MG63 (cell line): ENCODE results near the gene C5. TPM values are rescaled to one million over a fixed set of nuclear protein-coding genes. Genes with fewer than 3 reads are reported as not detected.

Experiments
- total RNA-seq: library from RNA; depleted of rRNA; stranded (reverse); fragments of >200 nt; shearing (Covaris generic); gene quantifications from 2 replicates; pipeline ENCODE4 v1.2.3, GENCODE V29; 2014; ENCODE audit warnings: low replicate concordance; rRNA removed

The C5 gene
- total RNA-seq, 1 experiment from 2014 or later = 2.4 TPM

Other genes starting within 250 kb of the C5 start
- gene PSMD5, start 207.4 kb downstream of the C5 start, total RNA-seq = 20.4 and 29.1 TPM in 2 replicates
- 51.5 and 76.6 TPM in 2 replicates for gene PHF19, start 173.1 kb downstream of the C5 start, total RNA-seq
- 0.67 and 0.79 TPM in 2 replicates for gene TRAF1, start 123.5 kb downstream of the C5 start, total RNA-seq
- gene CNTRL, start 24.7 kb upstream of the C5 start, total RNA-seq = 0.72 and 2.5 TPM in 2 replicates
- gene RAB14, start 151.6 kb upstream of the C5 start, total RNA-seq = 43.3 and 58.4 TPM in 2 replicates
- gene GSN, start 217.9 kb upstream of the C5 start, total RNA-seq = 59.8 and 75.0 TPM in 2 replicates